Measurements from ENCODE around the gene BUB3.

BUB3 gene

GRCh38 chr10:123154092-123154710 lies at the start of gene BUB3:
BUB3 (plus strand) TSS chr10:123154402; CDS start chr10:123154918, 516 bp downstream.
- peak; percentile 40 for DNase-seq

- DNase-seq, result no peak
Measured at GRCh38 chr10:123109466-123109865, 44.7 kb upstream of the BUB3 start.

GRCh38 chr10:123117644-123118417 lies 36.4 kb upstream of the BUB3 start:
- no peak for DNase-seq

- DNase-seq, result no peak
Measured at GRCh38 chr10:123119081-123119480, 35.1 kb upstream of the BUB3 start.

GRCh38 chr10:123126246-123126645 lies 28.0 kb upstream of the BUB3 start:
- no peak for DNase-seq

GRCh38 chr10:123129618-123130271 lies 24.5 kb upstream of the BUB3 start:
- no peak for DNase-seq

- DNase-seq, result no peak
Measured at GRCh38 chr10:123132576-123133477, 21.4 kb upstream of the BUB3 start.

- no peak for DNase-seq
Measured at GRCh38 chr10:123133541-123134342, 20.5 kb upstream of the BUB3 start.

GRCh38 chr10:123134343-123134914 lies 19.8 kb upstream of the BUB3 start:
- no peak for DNase-seq

GRCh38 chr10:123134915-123135414 lies 19.2 kb upstream of the BUB3 start:
- DNase-seq, result no peak

GRCh38 chr10:123135415-123136141 lies 18.6 kb upstream of the BUB3 start, which contains the start of gene HMX3:
HMX3 (plus strand) TSS chr10:123135970; CDS start chr10:123136051, 81 bp downstream.
- no peak for DNase-seq

GRCh38 chr10:123136221-123136805 lies 17.9 kb upstream of the BUB3 start:
- DNase-seq, result no peak

GRCh38 chr10:123136806-123137642 lies 17.2 kb upstream of the BUB3 start:
- DNase-seq, result no peak

GRCh38 chr10:123139165-123139520 lies 15.1 kb upstream of the BUB3 start:
- no peak for DNase-seq

- DNase-seq, result no peak
Measured at GRCh38 chr10:123139521-123140163, 14.6 kb upstream of the BUB3 start.

GRCh38 chr10:123140164-123140982 lies 13.8 kb upstream of the BUB3 start:
- DNase-seq, result no peak

- DNase-seq, result no peak
Measured at GRCh38 chr10:123140983-123141390, 13.2 kb upstream of the BUB3 start.
